Measurements from ENCODE around the gene TMEM167A. TPM values are rescaled to one million over a fixed set of nuclear protein-coding genes. Genes with fewer than 3 reads are reported as not detected.
A peak's percentile ranks its signal among the peaks of the same experiment; 100 is the strongest.

The TMEM167A gene, protein sequence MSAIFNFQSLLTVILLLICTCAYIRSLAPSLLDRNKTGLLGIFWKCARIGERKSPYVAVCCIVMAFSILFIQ
- 10 to 100 TPM; 60.4 to 83.7 TPM for total RNA-seq

DNA sequence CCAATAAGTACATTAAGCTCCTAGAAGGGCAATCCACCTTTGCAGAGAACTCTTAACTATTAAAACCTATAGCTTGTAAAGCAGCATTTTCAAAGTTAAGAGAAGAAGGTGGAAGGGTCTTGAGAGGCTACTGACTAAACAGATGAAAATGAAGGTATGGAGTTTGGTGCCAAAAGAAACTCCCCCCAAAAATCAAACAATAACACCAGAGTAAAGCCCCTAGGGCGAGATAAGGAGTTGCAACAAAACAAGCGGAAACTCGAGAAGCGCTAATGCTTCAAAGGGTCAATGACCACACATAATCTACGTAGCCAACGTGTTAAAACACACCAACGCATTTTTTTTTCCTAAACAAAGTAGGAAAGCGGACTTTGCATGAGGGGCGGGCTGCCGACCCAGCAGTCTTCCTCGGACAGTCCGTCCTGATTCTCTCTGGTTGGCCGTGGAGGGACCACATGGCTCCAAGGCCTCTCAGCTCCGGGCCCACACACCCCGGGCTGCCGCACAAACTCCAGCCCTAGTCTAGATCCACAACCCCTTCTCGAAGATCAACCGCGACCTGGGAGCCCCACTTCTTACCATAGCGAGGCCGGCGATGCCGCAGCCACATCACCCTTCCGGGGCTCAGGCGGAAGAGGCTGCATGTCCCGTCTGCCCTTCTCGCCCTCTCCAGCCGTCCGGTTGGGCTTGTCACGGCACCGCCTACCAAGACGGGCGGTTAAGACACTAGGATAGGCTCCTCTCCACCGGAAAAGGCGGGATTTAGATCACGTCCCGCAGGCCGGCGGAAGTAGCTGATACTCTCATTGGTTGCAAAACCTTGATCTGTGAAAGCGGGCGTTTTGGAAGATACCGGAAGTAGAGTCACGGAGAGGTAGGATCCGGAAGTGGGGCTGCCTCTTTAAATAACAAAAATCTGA lies at the start of gene TMEM167A, which contains the start of gene XRCC4:
Gene TMEM167A, minus strand, starts transcription at position 653 of the 920 bp plus-strand sequence. Its CDS starts 71 bp downstream, at position 582.
Gene XRCC4, plus strand, starts transcription at position 806 of the 920 bp plus-strand sequence. CDS start 27,373 bp downstream, outside the sequence.
- Mint-ChIP-seq H3K9me3 (no peaks in the 10 kb centered on the region), H3K36me3 (ENCODE audit: low read depth) (peaks cover 38% of the 10 kb centered on the region), H3K4me3 (peak within 1 kb of the TSS; percentile 98), H3K27ac (peak within 1 kb of the TSS; percentile 98), H3K4me1 (peaks cover 29% of the 10 kb centered on the region), H3K27me3 (no peaks in the 10 kb centered on the region)
- peak; percentile 100 for ATAC-seq (replicated peaks)

DNA sequence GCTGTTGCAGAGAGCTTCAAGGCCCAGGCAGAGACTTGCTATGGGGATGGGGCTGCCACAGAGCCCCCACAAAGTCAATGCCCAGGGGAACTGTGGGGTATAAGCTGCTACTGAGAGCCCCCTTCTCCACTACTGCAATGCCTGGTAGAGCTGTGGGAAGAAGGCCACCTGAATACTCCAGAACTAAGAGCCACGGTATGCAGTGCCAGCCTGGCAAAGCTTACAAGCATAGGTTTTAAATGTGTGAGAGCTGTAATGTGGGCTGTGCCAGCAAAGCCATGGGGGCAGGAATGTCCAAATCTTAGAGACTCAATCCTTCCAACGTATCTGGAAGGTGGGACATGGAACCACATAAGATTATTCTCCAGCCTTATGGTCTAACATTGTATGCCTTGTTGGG lies 49.3 kb upstream of the TMEM167A start:
- no peak for ATAC-seq (replicated peaks)
- Mint-ChIP-seq H3K4me1 (no peaks in the 10 kb centered on the region), H3K9me3 (peaks cover under 1% of the 10 kb centered on the region), H3K4me3 (no peak overlapping the region), H3K27ac (no peak overlapping the region), H3K36me3 (ENCODE audit: low read depth) (no peaks in the 10 kb centered on the region), H3K27me3 (no peaks in the 10 kb centered on the region)

DNA sequence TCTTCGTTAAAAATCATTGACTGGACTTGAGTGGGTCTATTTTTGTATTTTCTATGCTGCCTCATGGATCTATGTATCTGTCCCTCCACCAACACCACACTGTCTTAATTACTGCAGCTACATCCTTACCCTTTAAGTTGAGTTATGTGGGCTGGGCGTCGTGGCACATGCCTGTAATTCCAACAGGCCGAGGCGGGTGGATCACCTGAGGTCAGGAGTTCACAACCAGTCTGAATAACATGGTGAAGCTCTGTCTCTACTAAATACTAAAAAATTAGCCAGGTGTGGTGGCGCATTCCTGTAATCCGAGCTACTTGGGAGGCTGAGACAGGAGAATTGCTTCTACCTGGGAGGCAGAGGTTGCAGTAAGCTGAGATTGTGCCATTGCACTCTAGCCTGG lies 48.4 kb upstream of the TMEM167A start:
- no peak overlapping the region for H3K27ac Mint-ChIP-seq
- H3K36me3 Mint-ChIP-seq (ENCODE audit: low read depth): no peaks in the 10 kb centered on the region
- no peak overlapping the region for H3K4me3 Mint-ChIP-seq
- ATAC-seq (replicated peaks): no peak
- no peaks in the 10 kb centered on the region for H3K9me3 Mint-ChIP-seq
- no peaks in the 10 kb centered on the region for H3K27me3 Mint-ChIP-seq
- H3K4me1 Mint-ChIP-seq: no peaks in the 10 kb centered on the region

DNA sequence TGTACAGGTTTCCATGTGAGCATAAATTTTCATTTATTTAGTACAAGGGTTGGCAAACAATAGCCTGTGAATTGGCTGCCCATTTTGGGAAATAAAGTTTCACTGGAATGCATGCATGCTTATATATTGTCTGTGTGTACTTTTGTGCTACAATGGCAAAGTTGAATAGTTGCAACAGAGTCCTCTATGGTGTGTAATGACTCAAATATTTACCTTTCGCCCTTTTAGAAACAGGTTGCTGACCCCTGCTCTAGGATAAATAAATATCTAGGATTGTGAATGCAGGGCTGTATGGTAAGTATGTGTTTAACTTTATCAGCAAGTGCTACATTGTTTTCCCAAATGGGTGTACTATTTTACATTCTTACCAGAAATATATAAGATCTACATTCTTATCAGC lies 47.4 kb upstream of the TMEM167A start:
- no peak overlapping the region for H3K4me3 Mint-ChIP-seq
- ATAC-seq (replicated peaks): no peak
- no peaks in the 10 kb centered on the region for H3K27me3 Mint-ChIP-seq
- H3K36me3 Mint-ChIP-seq (ENCODE audit: low read depth): no peaks in the 10 kb centered on the region
- H3K9me3 Mint-ChIP-seq: no peaks in the 10 kb centered on the region
- no peak overlapping the region for H3K27ac Mint-ChIP-seq
- no peaks in the 10 kb centered on the region for H3K4me1 Mint-ChIP-seq

DNA sequence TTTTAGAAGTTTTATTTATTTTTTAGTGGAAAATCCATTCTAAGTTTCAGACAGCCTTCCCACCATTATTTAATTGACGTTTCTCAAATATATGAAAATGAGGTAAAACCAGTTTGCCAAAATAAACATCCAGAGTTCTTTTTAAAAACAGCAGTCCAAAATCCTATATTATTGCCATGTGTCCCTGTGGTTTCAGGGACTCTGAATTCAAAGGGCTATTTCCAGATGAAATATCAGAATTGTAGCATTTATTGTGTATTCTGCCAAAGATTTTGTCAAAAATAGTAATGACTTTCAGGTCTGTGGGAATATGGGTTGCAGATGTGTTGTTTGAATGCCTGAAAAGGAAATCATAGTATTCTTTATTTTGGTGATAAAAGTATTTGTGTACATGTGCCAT lies 41.8 kb upstream of the TMEM167A start:
- no peaks in the 10 kb centered on the region for H3K27me3 Mint-ChIP-seq
- no peak for ATAC-seq (replicated peaks)
- peaks cover 20% of the 10 kb centered on the region for H3K36me3 Mint-ChIP-seq (ENCODE audit: low read depth)
- H3K27ac Mint-ChIP-seq: no peak overlapping the region
- H3K4me3 Mint-ChIP-seq: no peak overlapping the region
- H3K4me1 Mint-ChIP-seq: no peaks in the 10 kb centered on the region
- H3K9me3 Mint-ChIP-seq: peaks cover 6% of the 10 kb centered on the region

DNA sequence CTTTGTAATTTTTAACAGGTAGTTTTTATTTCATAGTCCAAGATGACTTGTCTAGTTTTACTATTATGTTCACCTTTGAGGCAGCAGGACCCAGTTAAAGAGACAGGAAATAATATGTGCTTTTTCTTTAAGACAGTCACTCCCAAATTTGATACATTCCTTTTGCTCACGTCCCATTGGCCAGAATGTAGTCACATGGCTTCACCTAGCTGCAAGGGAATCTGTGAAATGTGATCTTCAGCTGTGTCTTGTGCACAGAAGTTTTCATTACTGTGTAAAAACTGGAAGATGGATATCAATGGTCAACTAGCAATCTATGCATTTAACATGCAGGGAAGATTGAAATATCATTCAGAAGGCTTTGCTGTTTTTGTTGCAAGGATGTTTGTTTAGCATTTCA lies 41.3 kb upstream of the TMEM167A start:
- Mint-ChIP-seq H3K36me3 (ENCODE audit: low read depth) (peaks cover 26% of the 10 kb centered on the region), H3K4me1 (no peaks in the 10 kb centered on the region), H3K9me3 (peaks cover 6% of the 10 kb centered on the region), H3K27ac (no peak overlapping the region), H3K4me3 (no peak overlapping the region), H3K27me3 (no peaks in the 10 kb centered on the region)
- no peak for ATAC-seq (replicated peaks)

DNA sequence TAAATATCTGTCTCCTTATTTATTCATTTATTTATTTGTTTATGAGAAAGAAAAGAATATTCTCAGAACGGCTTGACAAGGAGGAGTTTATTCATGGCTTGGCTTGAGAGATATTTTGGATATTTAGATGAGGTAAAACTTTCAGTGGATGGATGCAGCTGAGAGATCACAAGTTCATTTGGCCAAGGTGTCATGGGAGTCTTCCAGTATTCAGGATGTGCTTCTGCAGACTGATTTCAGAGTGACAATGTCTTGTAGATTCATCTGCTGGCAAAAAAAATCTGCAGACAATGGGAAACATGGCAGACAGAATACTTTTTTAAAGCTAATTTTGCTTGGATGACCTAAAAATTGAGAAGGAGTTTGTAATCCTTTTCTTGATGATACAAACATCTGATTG lies 38.6 kb upstream of the TMEM167A start:
- no peak overlapping the region for H3K4me3 Mint-ChIP-seq
- no peaks in the 10 kb centered on the region for H3K27me3 Mint-ChIP-seq
- H3K36me3 Mint-ChIP-seq (ENCODE audit: low read depth): peaks cover 41% of the 10 kb centered on the region
- no peak overlapping the region for H3K27ac Mint-ChIP-seq
- no peaks in the 10 kb centered on the region for H3K4me1 Mint-ChIP-seq
- peaks cover 14% of the 10 kb centered on the region for H3K9me3 Mint-ChIP-seq
- no peak for ATAC-seq (replicated peaks)

DNA sequence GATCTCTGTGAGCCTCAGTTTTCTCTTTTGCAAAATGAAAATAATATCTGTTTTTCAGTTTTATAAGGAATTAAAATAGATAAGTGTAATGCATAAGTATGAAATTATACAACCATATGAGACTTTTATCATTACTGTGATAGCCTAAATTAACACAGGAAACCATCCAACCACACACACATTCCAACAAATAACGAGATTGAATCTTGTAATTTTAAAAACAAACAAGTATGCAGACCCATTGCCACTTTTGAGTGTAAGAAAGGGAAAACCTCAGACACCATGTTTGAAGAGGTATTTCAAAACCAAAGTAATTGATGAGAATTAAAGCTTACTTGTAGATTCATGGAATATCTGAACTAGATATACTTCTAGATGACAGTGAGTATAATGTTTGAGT lies 32.2 kb upstream of the TMEM167A start:
- Mint-ChIP-seq H3K9me3 (peaks cover 8% of the 10 kb centered on the region), H3K36me3 (ENCODE audit: low read depth) (peaks cover 23% of the 10 kb centered on the region), H3K27ac (no peak overlapping the region), H3K4me3 (no peak overlapping the region), H3K4me1 (no peaks in the 10 kb centered on the region), H3K27me3 (no peaks in the 10 kb centered on the region)
- ATAC-seq (replicated peaks): no peak

DNA sequence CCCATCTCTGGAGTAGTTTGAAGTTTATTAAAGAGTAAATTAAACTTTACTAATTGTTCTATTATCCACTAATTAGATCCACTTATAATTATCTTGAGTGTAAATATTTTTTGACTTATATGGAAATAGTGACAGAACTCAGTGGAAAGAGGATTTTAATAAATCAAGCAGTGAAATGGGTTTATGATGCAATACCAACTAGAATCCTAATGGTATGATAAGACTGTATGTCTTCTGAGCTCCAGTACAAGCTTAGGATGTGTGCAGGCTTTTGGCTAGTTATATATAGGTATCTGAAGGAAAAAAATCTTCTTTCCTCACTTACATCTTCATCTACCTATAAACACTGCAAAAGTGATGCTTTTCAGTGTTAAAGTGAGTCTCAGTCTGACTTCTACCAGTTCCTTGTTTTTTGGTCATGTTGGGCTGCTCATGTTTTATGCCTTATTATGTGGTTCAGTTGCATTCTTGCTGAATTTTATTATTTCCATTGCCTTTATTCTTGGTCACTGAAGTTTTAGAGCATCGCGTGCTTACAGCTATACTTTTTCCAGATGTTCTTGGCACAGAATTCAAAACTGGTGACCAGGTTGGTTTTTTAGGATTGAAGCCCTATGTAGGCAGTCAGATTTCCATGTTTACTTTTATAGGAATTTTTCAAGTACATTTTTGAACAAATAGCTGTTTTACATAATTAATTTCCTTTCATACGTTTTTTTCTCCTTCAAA lies 30.7 kb upstream of the TMEM167A start:
- H3K4me1 Mint-ChIP-seq: no peaks in the 10 kb centered on the region
- peaks cover 6% of the 10 kb centered on the region for H3K9me3 Mint-ChIP-seq
- no peak for ATAC-seq (replicated peaks)
- H3K36me3 Mint-ChIP-seq (ENCODE audit: low read depth): peaks cover 9% of the 10 kb centered on the region
- H3K27me3 Mint-ChIP-seq: no peaks in the 10 kb centered on the region
- no peak overlapping the region for H3K27ac Mint-ChIP-seq
- no peak overlapping the region for H3K4me3 Mint-ChIP-seq

DNA sequence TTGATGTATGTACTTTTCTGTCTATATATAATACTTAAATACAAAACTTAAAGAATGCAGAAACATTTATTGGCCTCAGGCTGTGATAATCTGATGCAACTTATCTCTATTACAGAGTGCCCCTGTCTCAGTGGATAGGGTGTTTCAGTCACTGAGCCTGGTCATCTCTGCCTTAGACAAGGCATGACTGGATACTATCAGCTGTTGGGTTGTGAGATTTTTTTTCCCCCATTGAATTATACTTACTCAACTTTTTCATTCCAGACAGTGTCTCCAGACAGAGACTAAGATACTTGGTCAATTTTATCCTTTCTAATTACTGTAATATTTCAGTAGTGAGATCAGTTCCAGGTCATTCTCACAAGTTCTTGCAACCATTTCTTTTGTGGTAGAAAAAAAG lies 26.8 kb upstream of the TMEM167A start:
- ATAC-seq (replicated peaks): no peak
- no peaks in the 10 kb centered on the region for H3K36me3 Mint-ChIP-seq (ENCODE audit: low read depth)
- H3K27me3 Mint-ChIP-seq: no peaks in the 10 kb centered on the region
- no peak overlapping the region for H3K4me3 Mint-ChIP-seq
- H3K4me1 Mint-ChIP-seq: no peaks in the 10 kb centered on the region
- H3K9me3 Mint-ChIP-seq: no peaks in the 10 kb centered on the region
- no peak overlapping the region for H3K27ac Mint-ChIP-seq

DNA sequence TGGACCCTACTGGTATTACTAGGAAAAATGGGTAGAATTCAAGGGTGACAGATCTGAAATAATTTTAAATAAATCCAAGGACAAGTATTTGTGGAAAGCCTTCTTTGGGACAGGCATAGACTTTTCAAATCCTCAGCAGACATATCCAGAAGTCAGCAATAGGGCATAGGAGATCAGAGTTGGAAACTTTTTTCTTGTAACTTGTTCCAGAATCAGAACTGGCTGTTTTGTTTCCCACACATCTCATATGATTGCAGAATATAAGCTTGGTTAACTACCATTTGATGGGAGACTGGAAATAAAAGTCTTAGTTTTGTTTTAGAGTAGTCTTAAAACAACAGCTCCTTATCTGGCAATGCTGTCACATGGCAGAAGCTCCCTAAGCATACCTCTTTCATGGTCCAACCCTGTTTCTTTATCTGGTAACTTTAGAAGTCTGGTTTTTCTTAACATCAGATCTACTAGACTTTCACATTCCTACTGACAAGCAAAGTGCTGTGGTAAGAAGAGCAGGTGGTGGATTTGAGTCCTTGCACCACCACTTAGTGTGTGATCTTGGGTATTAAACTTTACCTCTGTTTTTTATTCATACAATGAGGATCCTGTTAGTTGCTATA lies 25.3 kb upstream of the TMEM167A start:
- Mint-ChIP-seq H3K27ac (no peak overlapping the region), H3K4me1 (no peaks in the 10 kb centered on the region), H3K4me3 (no peak overlapping the region), H3K36me3 (ENCODE audit: low read depth) (no peaks in the 10 kb centered on the region), H3K9me3 (no peaks in the 10 kb centered on the region), H3K27me3 (no peaks in the 10 kb centered on the region)
- ATAC-seq (replicated peaks): no peak

DNA sequence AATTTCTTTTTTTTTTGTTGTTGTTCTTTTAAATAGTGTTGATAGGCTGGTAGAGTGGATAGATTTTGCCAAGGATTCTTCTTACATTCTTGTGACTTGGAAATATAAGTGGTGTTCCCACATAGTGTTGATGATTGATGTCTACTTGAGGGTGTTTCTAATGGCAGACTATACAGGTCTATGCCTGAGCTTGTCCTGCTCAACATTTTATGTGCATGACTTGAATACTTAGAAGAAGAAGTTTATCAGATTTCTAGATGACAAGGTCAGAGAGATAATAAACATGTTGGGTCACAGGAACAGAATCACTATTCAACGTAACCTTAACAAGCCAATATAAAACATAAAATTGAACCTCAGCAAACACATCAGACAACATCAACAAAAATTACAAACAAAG lies 24.3 kb upstream of the TMEM167A start:
- Mint-ChIP-seq H3K4me3 (no peak overlapping the region), H3K27ac (no peak overlapping the region), H3K9me3 (no peaks in the 10 kb centered on the region), H3K36me3 (ENCODE audit: low read depth) (no peaks in the 10 kb centered on the region), H3K27me3 (no peaks in the 10 kb centered on the region), H3K4me1 (no peaks in the 10 kb centered on the region)
- ATAC-seq (replicated peaks): no peak

DNA sequence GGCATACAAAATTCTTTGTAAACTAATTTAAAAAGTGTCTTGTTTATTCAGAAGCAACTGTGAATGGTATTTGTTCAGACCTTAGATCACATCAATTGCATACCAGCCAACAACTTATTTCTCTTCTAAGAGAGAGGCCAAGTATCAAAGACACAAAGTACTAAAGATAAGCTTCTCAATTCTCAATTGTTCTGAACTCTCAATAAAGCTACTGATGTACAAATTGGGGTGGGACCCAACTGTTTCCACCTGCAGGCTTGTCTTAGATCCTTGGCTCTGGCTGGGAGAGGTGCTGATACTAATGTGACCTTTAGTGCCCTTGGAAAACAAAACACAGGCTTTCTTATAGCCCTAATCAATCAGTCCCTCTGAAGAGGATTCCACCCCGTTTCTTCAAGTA lies 22.3 kb upstream of the TMEM167A start:
- H3K9me3 Mint-ChIP-seq: no peaks in the 10 kb centered on the region
- no peaks in the 10 kb centered on the region for H3K27me3 Mint-ChIP-seq
- H3K27ac Mint-ChIP-seq: no peak overlapping the region
- no peaks in the 10 kb centered on the region for H3K4me1 Mint-ChIP-seq
- no peaks in the 10 kb centered on the region for H3K36me3 Mint-ChIP-seq (ENCODE audit: low read depth)
- no peak for ATAC-seq (replicated peaks)
- H3K4me3 Mint-ChIP-seq: no peak overlapping the region

DNA sequence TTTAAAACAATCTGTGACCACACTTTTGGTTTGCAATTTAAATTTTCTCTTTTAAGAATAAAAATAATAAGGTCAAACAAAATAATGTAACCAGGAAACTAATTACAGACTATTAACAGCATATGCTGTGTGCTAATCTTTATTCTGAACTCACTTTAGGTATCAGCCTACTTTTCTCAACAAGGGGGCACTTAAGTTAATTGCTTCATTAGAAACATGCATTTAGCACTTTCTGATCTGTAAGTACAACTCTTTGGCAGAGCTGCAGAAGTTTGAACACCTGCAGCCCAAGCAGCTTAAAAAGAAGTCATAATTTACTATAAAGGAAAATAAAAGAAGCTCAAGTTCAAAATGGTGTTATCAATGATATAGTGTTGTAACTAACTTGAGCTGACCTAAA lies 21.8 kb upstream of the TMEM167A start:
- ATAC-seq (replicated peaks): no peak
- Mint-ChIP-seq H3K9me3 (no peaks in the 10 kb centered on the region), H3K4me3 (no peak overlapping the region), H3K27ac (no peak overlapping the region), H3K36me3 (ENCODE audit: low read depth) (no peaks in the 10 kb centered on the region), H3K4me1 (no peaks in the 10 kb centered on the region), H3K27me3 (no peaks in the 10 kb centered on the region)
